Glomerular visceral epithelial cell (primary cell): Measurements from ENCODE around the gene MEIKIN.
"Not testable (repeated sequence)": the region's sequence is repeated elsewhere in the genome, so short reads cannot be mapped to it uniquely, and the experiment has no call there.

Experiments
- DNase-seq: peaks from one replicate; pipeline ENCODE4 v3.0.0-alpha.2; 2016; ENCODE audit errors: extremely low spot score

The MEIKIN gene

GRCh38 chr5:131906668-131907067, 38.8 kb downstream of the MEIKIN start:
- DNase-seq: no peak

DNA sequence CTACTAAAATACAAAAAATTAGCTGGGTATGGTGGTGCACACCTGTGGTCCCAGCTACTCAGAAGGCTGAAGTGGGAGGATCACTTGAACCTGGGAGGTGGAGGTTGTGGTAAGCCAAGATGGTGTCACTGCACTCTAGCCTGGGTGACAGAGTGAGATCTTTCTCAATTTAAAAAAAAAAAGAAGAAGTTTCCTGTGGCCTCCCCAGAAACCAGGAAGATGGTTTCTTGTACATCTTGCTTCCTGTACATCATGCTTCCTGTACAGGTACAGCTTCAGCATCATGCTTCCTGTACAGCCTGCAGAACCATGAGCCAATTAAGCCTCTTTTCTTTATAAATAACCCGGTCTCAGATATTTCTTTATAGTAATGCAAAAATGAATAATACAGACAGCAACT, 43.2 kb downstream of the MEIKIN start:
- not testable (repeated sequence) for DNase-seq

DNA sequence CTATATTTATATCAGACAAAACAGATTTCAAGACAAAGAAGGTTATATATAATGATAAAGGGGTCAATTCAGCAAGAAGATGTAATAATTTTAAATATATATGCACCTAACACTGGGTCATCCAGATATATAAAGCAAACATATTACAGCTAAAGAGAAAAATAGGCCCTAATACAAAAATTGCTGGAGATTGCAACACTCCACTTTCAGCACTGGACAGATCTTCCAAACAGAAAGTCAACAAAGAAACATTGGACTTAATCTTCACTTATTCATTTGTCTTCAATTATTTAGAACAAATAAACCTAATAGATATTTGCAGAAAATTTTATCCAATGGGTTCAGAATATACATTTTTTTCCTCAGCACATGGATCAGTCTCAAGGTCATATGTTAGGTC, 45.8 kb downstream of the MEIKIN start:
- DNase-seq: no peak

DNA sequence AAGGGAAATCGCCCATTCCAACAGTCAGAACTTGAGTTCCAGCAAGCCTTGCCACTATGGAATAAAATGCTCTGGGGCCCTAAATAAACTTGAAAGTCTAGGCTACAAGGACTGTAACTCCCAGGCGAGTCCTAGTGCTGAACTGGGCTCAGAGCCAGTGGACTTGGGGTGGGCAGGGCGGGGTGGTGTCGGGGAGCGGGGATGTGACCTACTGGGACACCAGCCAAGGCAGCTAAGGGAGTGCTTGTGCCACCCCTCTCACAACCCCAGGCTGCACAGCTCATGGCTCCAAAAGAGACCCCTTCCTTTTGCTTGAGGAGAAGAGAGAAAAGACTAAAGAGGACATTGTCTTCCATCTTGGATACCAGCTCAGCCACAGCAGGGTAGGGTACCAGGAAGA, 61.5 kb downstream of the MEIKIN start:
- DNase-seq: no peak

DNA sequence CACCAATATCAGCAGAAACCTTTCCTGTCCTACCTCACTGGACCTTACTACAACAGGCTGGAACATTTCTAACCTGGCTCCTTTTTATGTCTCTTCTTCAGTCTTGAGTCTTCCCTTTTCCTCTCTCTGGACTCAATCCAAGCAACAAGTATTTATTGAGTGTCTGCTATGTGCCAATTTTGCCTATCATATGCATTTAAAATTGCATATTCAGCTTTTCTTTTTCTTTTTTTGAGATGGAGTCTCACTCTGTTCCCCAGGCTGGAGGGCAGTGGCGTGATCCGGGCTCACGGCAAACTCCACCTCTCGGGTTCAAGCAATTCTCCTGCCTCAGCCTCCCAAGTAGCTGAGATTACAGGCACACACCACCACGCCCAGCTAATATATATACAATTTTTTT, 65.8 kb downstream of the MEIKIN start:
- DNase-seq: no peak

- DNase-seq: no peak
Measured at GRCh38 chr5:131877873-131878272, 67.6 kb downstream of the MEIKIN start.

DNA sequence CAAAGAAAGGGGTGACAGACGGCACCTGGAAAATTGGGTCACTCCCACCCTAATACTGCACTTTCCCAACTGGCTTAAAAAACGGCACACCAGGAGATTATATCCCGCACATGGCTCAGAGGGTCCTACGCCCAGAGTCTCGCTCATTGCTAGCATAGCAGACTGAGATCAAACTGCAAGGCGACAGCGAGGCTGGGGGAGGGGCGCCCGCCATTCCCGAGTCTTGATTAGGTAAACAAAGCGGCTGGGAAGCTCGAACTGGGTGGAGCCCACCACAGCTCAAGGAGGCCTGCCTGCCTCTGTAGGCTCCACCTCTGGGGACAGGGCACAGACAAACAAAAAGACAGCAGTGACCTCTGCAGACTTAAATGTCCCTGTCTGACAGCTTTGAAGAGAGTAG, 74.2 kb downstream of the MEIKIN start:
- DNase-seq: not testable (repeated sequence)

GRCh38 chr5:131867524-131867923, 77.9 kb downstream of the MEIKIN start:
- DNase-seq: no peak

DNA sequence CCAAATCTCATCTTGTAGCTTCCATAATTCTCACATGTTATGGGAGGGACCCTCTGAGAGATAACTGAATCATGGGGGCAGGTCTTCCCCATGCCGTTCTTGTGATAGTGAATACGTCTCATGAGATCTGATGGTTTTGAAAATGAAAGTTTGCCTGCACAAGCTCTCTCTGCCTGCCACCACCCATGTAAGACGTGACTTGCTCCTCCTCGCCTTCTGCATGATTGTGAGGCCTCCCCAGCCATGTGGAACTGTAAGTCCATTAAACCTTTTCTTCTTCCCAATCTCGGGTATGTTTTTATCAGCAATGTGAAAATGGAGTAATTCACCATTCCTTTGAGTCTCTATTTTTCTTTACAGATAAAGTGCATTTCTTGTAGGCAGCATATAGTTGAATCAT, 81.8 kb downstream of the MEIKIN start:
- DNase-seq: no peak

- DNase-seq: no peak
Measured at GRCh38 chr5:131857388-131857787, 88.1 kb downstream of the MEIKIN start.

DNA sequence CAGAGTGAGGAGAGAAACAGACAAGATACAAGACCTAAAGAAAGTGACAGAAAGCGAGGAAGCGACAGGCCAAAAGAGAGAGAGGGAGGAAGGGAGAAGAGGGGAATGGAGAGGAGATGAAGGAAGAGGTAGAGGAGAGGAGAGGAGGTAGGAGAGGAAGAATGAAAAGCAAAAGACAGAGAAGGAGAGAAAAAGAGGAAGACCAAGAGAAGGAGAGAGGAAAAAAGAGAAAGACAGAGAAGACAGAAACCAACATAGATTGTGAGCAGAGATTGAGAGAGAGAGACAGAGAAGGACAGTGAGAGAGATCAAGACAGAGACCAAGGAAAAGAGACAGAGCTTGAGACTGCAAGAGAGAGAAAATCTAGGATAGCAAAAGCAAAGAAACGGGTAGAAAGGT, 90.0 kb downstream of the MEIKIN start:
- DNase-seq: no peak

DNA sequence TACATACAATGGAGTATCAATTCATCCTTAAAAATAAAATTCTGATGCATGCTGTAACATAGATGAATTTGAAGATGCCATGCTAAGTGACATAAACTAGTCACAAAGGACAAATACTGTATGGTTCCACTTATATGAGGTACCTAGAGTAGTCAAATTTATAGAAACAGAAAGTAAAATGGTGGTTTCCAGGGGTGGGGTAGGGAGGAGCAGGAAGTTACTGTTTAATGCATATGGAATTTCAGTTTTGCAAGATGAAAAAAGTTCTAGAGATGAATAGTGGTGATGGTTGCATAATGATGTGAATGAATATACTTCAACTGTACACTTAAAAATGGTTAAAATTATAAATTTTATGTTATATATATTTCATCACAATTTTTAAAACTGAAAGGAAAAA, 91.3 kb downstream of the MEIKIN start:
- DNase-seq: peak; percentile 8

DNA sequence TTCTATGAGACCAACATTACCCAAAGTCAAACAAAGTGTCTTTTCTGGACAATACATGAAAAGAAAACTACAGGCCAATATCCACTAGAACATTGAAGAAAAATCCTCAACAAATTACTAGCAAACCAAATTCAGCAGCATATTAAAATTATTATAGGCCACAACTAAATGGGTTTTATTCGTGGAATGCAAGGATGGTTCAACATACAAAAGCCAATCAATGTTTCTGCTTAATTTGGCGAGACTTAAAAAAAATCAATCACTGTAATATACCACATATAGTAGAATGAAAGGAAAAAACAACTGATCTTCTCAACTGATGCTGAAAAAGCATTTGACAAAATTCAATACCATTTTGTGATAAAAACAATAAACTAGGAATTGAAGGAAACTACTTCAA, 96.8 kb downstream of the MEIKIN start:
- DNase-seq: no peak

- no peak for DNase-seq
Measured at GRCh38 chr5:131846536-131846935, 98.9 kb downstream of the MEIKIN start.

GRCh38 chr5:131845828-131846227, 99.6 kb downstream of the MEIKIN start:
- no peak for DNase-seq

DNA sequence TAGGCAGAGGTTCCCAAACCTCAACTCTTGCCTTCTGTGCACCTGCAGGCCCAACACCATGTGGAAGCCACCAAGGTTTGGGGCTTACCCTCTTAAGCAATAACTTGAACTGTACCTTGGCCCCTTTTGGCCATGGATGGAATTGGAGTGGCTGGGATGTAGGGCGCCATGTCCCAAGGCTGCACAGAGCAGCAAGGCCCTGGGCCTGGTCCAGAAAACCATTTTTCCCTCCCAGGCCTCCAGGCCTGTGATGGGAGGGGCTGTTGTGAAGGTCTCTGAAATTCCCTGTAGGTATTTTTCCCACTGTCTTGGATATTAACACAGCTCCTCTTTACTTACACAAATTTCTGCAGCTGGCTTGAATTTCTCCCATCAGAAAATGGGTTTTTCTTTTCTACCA, 102.5 kb downstream of the MEIKIN start:
- not testable (repeated sequence) for DNase-seq

DNA sequence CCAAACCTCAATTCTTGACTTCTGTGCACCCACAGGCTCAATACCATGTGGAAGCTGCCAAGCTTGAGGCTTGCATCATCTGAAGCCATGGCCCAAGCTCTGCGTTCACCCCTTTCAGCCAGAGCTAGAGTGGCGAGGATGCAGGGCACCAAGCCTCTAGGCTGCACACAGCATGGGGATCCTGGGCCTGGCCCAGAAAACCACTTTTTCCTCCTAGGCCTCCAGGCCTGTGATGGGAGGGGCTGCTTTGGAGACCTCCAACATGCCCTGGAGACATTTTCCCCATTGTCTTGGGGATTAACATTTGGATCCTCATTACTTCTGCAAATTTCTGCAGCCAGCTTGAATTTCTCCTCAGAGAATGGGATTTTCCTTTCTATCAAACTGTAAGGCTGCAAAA, 112.8 kb downstream of the MEIKIN start:
- DNase-seq: not testable (repeated sequence)

GRCh38 chr5:131825404-131826013, 120.0 kb downstream of the MEIKIN start:
- no peak for DNase-seq

DNA sequence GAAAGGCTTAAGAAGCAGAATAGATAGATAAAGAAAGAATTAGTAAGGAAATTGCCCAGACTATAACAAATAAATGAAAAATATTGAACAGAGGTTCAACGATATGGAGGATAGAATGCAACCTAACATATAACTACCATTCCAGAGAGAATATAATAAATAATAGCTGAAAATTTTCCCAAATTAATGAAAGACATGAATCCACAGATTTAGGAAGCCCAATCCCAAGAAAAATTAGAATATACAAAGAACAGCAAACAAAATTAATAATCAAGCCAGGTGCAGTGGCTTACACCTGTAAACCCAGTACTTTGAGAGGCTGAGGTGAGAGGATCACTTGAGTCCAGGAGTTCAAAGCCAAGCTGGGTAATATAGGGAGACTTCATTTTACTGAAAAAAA, 120.8 kb downstream of the MEIKIN start:
- no peak for DNase-seq

DNA sequence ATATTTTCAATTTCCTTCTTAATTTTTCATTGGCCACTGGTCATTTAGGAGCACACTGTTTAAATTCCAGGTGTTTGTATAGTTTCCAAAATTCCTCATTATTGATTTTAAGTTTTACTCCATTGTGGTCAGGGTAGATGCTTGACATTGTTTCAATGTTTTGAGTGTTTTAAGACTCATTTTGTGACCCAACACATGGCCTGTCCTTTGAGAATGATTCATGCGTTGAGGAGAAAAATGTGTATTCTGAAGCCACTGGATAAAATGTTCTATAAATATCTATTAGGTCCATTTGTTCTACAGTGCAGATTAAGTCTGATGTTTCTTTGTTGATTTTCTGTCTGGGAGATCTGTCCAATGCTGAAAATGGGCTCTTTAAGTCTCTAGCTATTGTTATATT, 124.2 kb downstream of the MEIKIN start:
- no peak for DNase-seq

DNA sequence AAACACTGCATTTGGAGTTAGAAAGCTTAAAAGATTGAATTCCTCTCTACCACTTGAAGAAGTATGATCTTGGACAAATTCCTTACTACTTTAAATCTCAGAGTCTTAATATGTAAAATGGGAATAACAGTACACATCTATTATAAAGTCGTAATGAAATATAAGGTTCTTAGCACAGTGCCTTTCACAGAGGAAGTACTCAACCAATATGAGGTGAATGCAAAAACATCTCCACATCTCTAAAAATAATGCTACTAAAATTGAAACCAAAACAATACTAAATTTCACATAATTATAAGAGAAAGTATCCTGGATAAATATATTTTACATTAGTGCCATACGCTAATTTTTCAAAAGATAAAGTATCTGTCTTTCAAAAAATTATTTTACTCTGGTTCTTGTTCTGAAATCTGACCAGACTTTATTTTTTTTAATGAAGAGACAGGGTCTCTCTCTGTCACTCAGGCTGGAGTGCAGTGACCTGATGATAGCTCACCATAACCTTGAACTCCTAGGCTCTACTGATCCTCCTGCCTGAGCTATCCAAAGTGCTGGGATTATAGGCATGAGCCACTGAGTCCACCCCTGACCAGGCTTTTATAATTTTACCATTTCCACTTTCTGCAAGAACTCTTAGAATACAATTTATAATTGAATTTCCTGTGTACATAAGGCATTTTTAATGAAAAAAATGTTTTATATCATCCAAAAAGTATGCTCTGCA, 127.3 kb downstream of the MEIKIN start:
- no peak for DNase-seq

GRCh38 chr5:131814990-131815389, 130.5 kb downstream of the MEIKIN start:
- peak; percentile 84 for DNase-seq

- DNase-seq: no peak
Measured at GRCh38 chr5:131812371-131813160, 132.9 kb downstream of the MEIKIN start.
